ENCODE results near the gene IPO11.

The IPO11 gene

DNA sequence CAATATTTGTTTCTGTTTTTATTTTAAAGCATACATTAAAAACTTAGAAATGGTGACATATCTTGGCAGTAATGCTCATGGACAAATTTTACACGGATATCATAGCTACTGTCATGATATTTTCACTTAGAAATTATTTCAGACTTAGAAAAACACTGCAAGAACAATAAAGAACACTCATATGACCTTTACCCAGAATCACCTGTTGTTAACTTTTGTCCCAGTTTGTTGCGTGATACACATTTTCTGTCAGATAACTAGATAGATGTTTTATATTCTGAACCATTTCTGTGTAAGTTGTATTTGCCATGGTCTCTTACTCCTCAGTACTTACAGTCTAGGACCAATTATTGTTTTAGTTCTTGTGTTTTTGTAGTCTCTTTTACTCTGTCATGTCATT, 162.5 kb downstream of the IPO11 start:
- DNase-seq: no peak

DNA sequence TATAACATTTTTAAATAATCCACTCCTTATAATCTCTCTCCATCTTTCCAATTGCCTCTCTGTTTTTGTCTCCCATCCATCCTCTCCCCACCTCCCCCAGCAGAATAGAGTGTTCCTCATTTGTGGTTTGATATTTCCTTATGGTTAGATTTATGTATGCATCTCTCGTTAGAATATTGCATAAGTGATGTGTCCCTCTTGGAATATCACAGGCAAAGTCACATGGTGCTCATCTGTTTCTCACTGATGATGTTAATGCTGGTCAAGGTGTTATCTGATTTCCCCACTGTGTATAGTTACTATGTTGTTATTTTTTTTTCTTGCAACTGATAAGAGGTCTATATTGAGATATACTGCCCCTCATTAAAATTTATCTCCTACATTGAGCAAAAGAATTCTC, 162.9 kb downstream of the IPO11 start:
- DNase-seq: no peak

- no peak for DNase-seq
These were observed 164.1 kb downstream of the IPO11 start for GRCh38 chr5:62576570-62577170.

DNA sequence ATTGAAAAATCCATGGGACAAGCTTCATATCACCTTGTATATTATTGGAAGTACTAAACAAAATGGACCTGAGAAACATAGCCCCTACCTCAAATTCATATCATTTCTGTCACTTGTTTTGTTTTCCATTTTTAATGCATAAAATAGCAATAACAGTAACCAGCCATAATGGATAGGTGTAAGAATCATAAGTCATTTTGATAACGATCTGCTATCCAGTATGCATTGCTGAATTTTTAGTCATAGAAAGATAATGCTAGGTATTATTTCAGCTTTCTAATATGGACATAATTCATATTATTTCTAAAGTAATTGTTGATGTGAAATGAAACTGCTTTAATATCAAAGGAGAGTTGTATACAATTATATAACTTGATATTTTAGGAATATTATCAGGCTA, 164.9 kb downstream of the IPO11 start:
- DNase-seq: no peak

DNA sequence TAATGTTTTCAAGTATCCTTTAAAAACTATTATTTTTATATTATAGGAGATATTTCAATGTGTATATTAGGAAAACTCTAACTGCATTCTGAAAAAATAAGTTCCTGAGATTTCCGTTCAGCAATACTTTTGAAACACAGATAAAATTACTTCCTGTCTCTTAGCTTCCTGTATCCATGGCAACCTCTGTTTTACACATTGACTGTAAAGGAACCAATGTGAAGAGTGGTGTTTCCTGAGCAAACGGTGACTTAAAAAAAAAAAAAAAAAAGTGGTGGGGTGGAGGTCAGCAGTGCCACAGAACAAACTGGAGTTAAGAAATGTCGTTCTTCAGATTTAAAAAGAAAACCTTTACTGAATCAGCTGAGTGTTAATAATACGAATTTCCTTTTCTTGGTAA, 166.0 kb downstream of the IPO11 start, which contains the start of gene LRRC70:
Gene LRRC70 (plus strand): TSS at position 280 of the 400 bp plus-strand sequence. CDS start 620 bp downstream, outside the sequence.
- DNase-seq: no peak

DNA sequence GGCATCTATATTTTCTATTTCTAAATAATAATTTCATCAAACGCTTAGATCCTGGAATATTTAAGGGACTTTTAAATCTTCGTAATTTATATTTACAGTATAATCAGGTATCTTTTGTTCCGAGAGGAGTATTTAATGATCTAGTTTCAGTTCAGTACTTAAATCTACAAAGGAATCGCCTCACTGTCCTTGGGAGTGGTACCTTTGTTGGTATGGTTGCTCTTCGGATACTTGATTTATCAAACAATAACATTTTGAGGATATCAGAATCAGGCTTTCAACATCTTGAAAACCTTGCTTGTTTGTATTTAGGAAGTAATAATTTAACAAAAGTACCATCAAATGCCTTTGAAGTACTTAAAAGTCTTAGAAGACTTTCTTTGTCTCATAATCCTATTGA, 167.2 kb downstream of the IPO11 start:
- no peak for DNase-seq

DNA sequence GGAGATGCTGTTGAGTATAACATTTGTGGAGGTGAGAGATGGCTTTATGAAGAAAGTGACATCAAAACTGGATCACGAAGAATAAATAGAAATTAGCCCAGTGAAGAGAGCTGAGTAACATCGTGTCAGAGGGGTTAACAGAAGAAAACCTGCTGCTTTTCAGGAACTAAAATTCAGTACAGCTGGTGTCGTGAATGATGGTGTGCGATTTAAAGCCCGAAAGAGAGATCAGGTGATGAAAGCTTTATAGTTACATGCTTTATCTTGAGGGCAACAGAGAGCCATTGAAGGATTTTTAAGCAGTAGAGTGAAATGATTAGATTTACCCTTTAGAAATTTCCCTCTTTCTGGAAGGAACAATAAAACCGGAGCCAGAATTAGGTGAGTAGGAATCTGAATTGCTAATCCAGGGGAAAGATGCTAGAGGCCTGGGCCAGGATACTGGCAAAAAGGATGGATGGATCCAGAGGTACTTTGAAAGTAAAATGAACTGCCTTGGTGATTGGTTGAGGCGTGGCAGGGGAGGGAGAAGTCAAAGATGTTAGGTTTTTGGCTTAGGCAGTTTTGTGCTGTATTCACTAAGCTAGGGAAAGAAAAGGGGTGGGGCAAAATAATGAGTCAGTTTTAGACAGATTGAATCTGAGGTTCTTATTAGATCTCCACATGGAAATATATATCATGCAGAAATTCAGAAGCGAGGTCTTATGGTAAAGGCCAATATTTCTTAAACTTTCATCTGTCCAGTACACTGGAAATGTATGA, 169.5 kb downstream of the IPO11 start:
- no peak for DNase-seq

DNA sequence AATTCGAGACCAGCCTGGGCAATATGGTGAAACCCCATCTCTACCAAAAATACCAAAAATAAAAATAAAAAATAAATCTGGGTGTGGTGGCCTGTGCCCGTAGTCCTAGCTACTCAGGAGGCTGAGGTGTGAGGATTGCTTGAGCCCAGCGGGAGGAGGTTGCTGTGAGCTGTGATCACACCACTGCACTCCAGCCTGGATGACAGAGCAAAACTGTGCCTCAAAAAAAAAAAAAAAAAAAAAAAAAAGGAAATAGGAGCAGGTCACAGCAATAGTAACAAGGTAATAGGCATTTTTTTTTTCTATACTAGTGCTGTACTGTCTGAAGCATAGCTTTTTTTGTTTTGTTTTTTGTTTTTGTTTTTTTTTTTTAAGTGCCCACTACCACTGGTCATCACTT, 171.8 kb downstream of the IPO11 start:
- no peak for DNase-seq

GRCh38 chr5:62585306-62585705, 172.7 kb downstream of the IPO11 start:
- DNase-seq: no peak

DNA sequence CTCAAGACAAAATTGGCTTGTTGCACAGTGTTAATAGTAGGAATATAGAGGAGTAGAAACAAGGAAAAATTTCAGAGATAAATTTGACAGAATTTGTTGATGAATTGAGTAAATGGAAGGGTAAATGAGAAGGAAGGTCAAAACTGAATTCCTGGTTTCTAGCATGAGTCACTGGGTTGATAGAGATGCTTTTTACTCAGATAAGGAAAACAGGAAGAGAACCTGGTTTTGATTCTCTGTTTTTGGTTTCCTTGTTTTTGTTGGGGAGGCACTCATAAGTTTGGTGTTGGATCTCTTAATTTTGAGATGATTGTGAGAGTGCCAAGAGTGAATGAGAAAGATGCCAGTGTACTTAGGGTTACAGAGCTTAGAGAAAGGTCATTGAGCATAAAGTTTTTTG, 173.2 kb downstream of the IPO11 start:
- no peak for DNase-seq

DNA sequence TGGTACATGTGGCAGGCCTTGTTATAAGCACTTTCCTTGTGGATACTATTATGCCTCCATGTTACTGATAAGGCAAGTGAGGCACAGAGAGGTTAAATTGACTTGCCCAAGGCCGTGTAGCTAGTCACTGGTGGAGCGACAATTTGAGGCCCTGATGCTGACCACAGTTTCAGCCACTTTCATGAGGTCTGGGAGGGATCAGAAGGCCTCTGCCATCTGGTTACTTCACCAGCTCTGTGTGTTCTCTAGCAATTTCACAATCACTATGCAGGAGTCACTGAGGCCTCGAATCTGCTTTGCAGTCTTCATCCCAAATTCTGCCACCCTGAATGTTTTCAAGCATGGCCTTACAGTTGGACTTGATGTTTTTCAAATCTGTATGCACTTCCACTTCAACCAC, 175.2 kb downstream of the IPO11 start:
- DNase-seq: no peak

- DNase-seq: no peak
These were observed 176.1 kb downstream of the IPO11 start for GRCh38 chr5:62588668-62589067.

- no peak for DNase-seq
These were observed 176.9 kb downstream of the IPO11 start for GRCh38 chr5:62589504-62589903.

- DNase-seq: no peak
These were observed 177.8 kb downstream of the IPO11 start for GRCh38 chr5:62590387-62590786.

DNA sequence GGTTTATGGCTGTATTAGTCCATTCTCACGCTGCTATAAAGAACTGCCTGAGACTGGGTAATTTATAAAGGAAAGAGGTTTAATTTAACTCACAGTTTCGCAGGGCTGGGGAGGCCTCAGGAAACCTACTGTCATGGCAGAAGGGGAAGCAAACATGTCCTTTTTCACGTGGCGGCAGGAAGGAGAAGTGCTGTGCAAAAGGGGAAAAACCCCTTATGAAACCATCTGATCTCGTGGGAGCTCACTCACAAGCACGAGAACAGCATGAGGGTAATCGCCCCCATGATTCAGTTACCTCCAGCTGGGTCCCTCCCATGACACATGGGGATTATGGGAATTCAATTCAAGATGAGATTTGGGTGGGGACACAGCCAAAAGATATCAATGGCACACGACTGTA, 180.0 kb downstream of the IPO11 start:
- DNase-seq: no peak

DNA sequence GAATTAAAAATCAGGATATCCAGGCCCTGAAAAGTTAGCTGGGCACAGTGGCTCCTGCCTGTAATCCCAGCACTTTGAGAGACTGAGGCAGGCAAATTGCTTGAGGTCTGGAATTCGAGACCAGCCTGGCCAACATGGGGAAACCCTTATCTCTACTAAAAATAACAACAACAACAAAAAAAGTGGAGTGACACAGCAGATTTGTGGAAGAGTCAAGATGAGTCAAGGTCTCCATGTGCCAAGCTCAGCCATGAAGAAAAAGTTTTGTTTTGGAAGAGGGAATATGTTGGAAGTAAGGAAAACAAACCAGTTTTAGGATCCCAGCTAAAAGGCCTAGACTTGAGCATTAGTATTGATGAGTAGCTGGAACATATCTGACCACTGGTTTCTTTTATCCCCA, 180.8 kb downstream of the IPO11 start:
- no peak for DNase-seq

- no peak for DNase-seq
These were observed 181.9 kb downstream of the IPO11 start for GRCh38 chr5:62594364-62594984.

GRCh38 chr5:62596096-62596495, 183.5 kb downstream of the IPO11 start:
- no peak for DNase-seq

GRCh38 chr5:62596691-62597090, 184.1 kb downstream of the IPO11 start:
- no peak for DNase-seq

DNA sequence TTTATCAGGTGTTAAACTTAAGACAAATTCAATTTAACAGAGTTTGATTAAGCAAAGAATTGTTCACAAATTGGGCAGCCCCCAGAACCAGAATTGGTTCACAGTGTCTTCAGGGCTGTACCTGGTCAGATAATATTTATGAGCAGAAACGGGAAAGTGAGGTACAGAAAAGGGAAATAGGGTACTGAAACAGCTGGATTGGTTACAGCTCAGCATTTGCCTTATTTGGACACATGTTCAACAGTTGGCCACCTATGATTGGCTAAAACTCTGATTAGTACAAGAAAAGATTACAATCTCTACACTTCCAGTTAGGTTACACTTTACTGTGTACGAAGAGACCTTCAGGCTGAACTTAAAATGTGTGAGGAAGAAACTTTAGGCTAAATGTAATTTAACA, 184.8 kb downstream of the IPO11 start:
- DNase-seq: no peak

DNA sequence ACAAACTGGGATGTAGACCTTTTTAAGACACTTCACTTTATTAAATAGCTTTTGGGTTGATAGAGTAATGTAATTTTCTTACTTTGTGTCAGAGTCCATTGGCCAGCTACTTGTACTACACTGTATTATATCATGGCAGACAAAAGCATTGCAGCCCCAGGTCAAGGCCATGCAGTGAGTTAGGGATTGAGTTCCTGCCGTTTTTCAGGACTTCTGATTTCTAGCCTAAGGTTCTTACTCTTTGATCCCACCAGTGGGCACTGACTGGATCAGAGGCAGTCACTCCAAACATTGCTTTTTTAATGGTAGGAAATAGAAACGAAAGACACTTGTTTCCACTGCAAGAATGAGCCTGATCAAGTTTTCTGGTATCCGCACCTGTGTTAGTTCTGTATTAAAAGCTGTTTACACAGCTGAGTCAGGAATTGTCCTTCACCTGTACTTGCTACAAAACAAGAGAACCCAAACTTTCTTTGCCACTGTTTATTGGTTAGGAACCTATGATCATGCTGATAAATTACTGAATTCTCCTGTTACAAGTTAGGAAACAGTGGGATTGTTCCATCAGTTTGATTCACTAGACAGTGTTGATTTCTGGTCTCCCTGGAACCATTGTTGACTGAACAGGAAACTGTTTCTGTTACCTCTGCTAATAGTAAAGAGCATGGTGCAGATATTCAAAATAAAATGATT, 188.1 kb downstream of the IPO11 start:
- DNase-seq: no peak

- DNase-seq: no peak
These were observed 191.4 kb downstream of the IPO11 start for GRCh38 chr5:62603934-62604333.

DNA sequence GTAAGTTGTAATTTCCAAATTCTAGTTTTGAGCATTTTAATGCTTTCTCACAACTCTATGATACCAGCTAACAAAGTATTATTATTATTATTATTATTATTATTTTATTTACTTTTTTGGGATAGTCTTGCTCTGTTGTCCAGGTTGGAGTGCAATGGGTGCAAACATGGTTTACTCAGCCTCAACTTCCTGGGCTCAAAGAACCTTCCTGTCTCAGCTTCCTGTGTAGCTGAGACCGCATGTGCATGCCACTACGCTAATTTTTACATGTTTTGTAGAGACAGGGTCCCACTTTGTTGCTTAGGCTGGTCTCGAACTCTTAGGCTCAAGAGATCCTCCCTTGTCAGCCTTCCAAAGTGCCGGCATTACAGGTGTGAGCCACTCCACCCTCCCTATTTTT, 193.1 kb downstream of the IPO11 start:
- no peak for DNase-seq

GRCh38 chr5:62606878-62607277, 194.3 kb downstream of the IPO11 start:
- DNase-seq: no peak

Data from retina (tissue), 1 donor.